Activated CD8-positive, alpha-beta T cell treated with anti-CD3 and anti-CD28 coated beads for 36 hours (primary cell): ENCODE results near the gene CTNNA1. TPM values are rescaled to one million over a fixed set of nuclear protein-coding genes. Genes with fewer than 3 reads are reported as not detected.

ENCODE experiments used
- ATAC-seq: fragments of 200-7000 bp; cut with Tn5 transposase; one replicate; pipeline ENCODE4 v1.10.0; 2021; ENCODE audit warnings: mild to moderate bottlenecking, moderate library complexity
- CTCF ChIA-PET: fragments of 350-600 bp; sonication (Branson Sonifier 250); formaldehyde crosslinking; loops from one replicate; lab custom pipeline; 2021; ENCODE audit warnings: antibody characterized with exemption; lab: Charles Lee
- POLR2A ChIA-PET: fragments of 350-600 bp; sonication (Branson Sonifier 250); formaldehyde crosslinking; loops from one replicate; lab custom pipeline; 2021; ENCODE audit warnings: antibody characterized with exemption; lab: Charles Lee
- DNase-seq: peaks from one replicate; pipeline ENCODE4 v3.0.0-alpha.2; 2020
- H3K27ac Mint-ChIP-seq: one replicate; pipeline ENCODE4 v1.8.0; 2021; ENCODE audit warnings: mild to moderate bottlenecking, mixed read lengths
- H3K27me3 Mint-ChIP-seq: one replicate; pipeline ENCODE4 v1.8.0; 2021; ENCODE audit warnings: mixed read lengths
- H3K36me3 Mint-ChIP-seq: one replicate; pipeline ENCODE4 v1.8.0; 2021; ENCODE audit warnings: low read depth, mixed read lengths
- H3K4me1 Mint-ChIP-seq: one replicate; pipeline ENCODE4 v1.8.0; 2021; ENCODE audit warnings: low read depth, mixed read lengths
- H3K4me3 Mint-ChIP-seq: one replicate; pipeline ENCODE4 v1.8.0; 2021; ENCODE audit warnings: mild to moderate bottlenecking, moderate library complexity, mixed read lengths
- H3K9me3 Mint-ChIP-seq: one replicate; pipeline ENCODE4 v1.8.0; 2021; ENCODE audit warnings: mixed read lengths
- CTCF ChIP-seq: fragments of 200-600 bp; IDR thresholded peaks from one replicate; pipeline ENCODE4 v1.8.0; 2022; ENCODE audit warnings: antibody characterized with exemption, mild to moderate bottlenecking
- intact Hi-C: fragments of 100-400 bp; cut with micrococcal nuclease; formaldehyde crosslinking; loops from one replicate; pipeline ENCODE4 v1.10.0; 2022
- total RNA-seq, 2 experiments: library from RNA; stranded (reverse); gene quantifications; one replicate each; pipeline ENCODE4 v1.2.3, GENCODE V29; 2021

The CTNNA1 gene
- total RNA-seq, 2 experiments from 2014 or later: 77.3 to 85.6 TPM

GRCh38 chr5:138936225-138936967 lies 183.2 kb downstream of the CTNNA1 start:
- peaks cover 6% of the 10 kb centered on the region for H3K36me3 Mint-ChIP-seq
- POLR2A ChIA-PET: interaction anchor here (0.6 kb wide), 1 partner anchor 227 kb away, joined by 3 read pairs; no protein-coding TSS in a partner anchor
- ATAC-seq: no peak
- H3K27me3 Mint-ChIP-seq: no peaks in the 10 kb centered on the region
- no peak overlapping the region for H3K4me3 Mint-ChIP-seq
- intact Hi-C loops: no loop called here
- no peak overlapping the region for H3K27ac Mint-ChIP-seq
- no peak for TF ChIP-seq CTCF
- H3K9me3 Mint-ChIP-seq: no peaks in the 10 kb centered on the region
- H3K4me1 Mint-ChIP-seq: peaks cover 7% of the 10 kb centered on the region
- no peak for DNase-seq
- CTCF ChIA-PET: no interaction called here

- Mint-ChIP-seq H3K27ac (no peak overlapping the region), H3K36me3 (peaks cover 6% of the 10 kb centered on the region), H3K27me3 (no peaks in the 10 kb centered on the region), H3K4me3 (no peak overlapping the region), H3K4me1 (peaks cover 7% of the 10 kb centered on the region), H3K9me3 (no peaks in the 10 kb centered on the region)
- TF ChIP-seq CTCF: no peak
- POLR2A ChIA-PET: interaction anchor here (0.6 kb wide), 1 partner anchor 226 kb away, joined by 3 read pairs; no protein-coding TSS in a partner anchor
- DNase-seq (no peak), ATAC-seq (no peak)
- intact Hi-C loops: no loop called here
- CTCF ChIA-PET: no interaction called here
Observed at GRCh38 chr5:138936968-138937345, 183.7 kb downstream of the CTNNA1 start.

GRCh38 chr5:138937392-138938387 lies 184.5 kb downstream of the CTNNA1 start:
- no peaks in the 10 kb centered on the region for H3K9me3 Mint-ChIP-seq
- no peak overlapping the region for H3K4me3 Mint-ChIP-seq
- H3K27me3 Mint-ChIP-seq: no peaks in the 10 kb centered on the region
- ChIA-PET POLR2A (interaction anchor here (0.6 to 0.9 kb wide), 2 partner anchors 9 to 226 kb away, joined by 3 read pairs; no protein-coding TSS in a partner anchor), CTCF (no interaction called here)
- ATAC-seq (no peak), DNase-seq (no peak)
- H3K27ac Mint-ChIP-seq: no peak overlapping the region
- peaks cover 6% of the 10 kb centered on the region for H3K36me3 Mint-ChIP-seq
- H3K4me1 Mint-ChIP-seq: peaks cover 7% of the 10 kb centered on the region
- no peak for TF ChIP-seq CTCF
- intact Hi-C loops: no loop called here

GRCh38 chr5:138938526-138938925 lies 185.3 kb downstream of the CTNNA1 start:
- Mint-ChIP-seq H3K4me1 (peaks cover 7% of the 10 kb centered on the region), H3K36me3 (peaks cover 3% of the 10 kb centered on the region), H3K27me3 (no peaks in the 10 kb centered on the region), H3K4me3 (no peak overlapping the region), H3K9me3 (no peaks in the 10 kb centered on the region), H3K27ac (no peak overlapping the region)
- no peak for TF ChIP-seq CTCF
- CTCF ChIA-PET: no interaction called here
- DNase-seq: no peak
- POLR2A ChIA-PET: interaction anchor here (0.9 kb wide), 1 partner anchor 9 kb away, joined by 3 read pairs; no protein-coding TSS in a partner anchor
- intact Hi-C loops: no loop called here
- no peak for ATAC-seq
